HepG2 (cell line): ENCODE results near the gene ZNF625. TPM values are rescaled to one million over a fixed set of nuclear protein-coding genes. Genes with fewer than 3 reads are reported as not detected.

ENCODE experiments used
- ATAC-seq: fragments of 200-7000 bp; cut with Tn5 transposase; 3 replicates; pipeline ENCODE4 v1.9.1; 2020; ENCODE audit warnings: mild to moderate bottlenecking, moderate library complexity
- BruUV-seq: library from RNA; stranded (reverse); fragments of 400-500 nt; replicated peaks from 2 replicates; lab custom pipeline; 2021; lab: Mats Ljungman, UMichigan
- CTCF ChIA-PET: fragments of 300-600 bp; formaldehyde crosslinking; extraction: SDS; loops from one replicate; lab custom pipeline; 2021; ENCODE audit warnings: low total read pairs, inconsistent platforms, low intra/inter-chr PET ratio; lab: Yijun Ruan, JAX
- POLR2A ChIA-PET: fragments of 350-600 bp; sonication (Branson Sonifier 250); formaldehyde crosslinking; loops from one replicate; lab custom pipeline; 2020; ENCODE audit warnings: antibody characterized with exemption, inconsistent platforms; lab: Yijun Ruan, JAX
- DNase-seq: peaks from one replicate; pipeline ENCODE4 v3.0.0-alpha.2; 2015; ENCODE audit warnings: low spot score
- FAIRE-seq: peaks from 3 replicates; lab custom pipeline; 2011; peaks lifted over from hg19 to GRCh38; lab: Jason Lieb, UNC
- H2AFZ ChIP-seq: one replicate; pipeline ENCODE4 v1.6.1; 2011; ENCODE audit warnings: low read length, inconsistent platforms
- H3K27ac ChIP-seq: fragments of 300-600 bp; 3 replicates; pipeline ENCODE4 v1.8.0; 2011; ENCODE audit warnings: mixed run types, mild to moderate bottlenecking, mixed read lengths, low read length, inconsistent platforms; ENCODE audit not compliant: insufficient read depth; ENCODE audit errors: extremely low read length
- H3K27me3 ChIP-seq, 2 experiments: fragments of 200-600 bp in 1 of 2; 2 replicates in 1 of 2; 3 replicates in 1 of 2; pipeline versions ENCODE4 v1.6.0 to v1.8.0; 2011; ENCODE audit warnings: low read length in 2 of 2, mild to moderate bottlenecking in 2 of 2, moderate library complexity in 2 of 2, inconsistent platforms in 1 of 2; ENCODE audit not compliant: insufficient read depth in 2 of 2, control insufficient read depth in 1 of 2
- H3K36me3 ChIP-seq, 2 experiments: fragments of 200-600 bp in 1 of 2; replicated peaks in 1 of 2; 2 replicates in 1 of 2; 3 replicates in 1 of 2; pipeline versions ENCODE4 v1.5.1 to v1.8.0; 2011; ENCODE audit warnings: low read length in 2 of 2, inconsistent platforms in 1 of 2; ENCODE audit not compliant: insufficient read depth in 2 of 2, control insufficient read depth in 1 of 2
- H3K4me1 ChIP-seq: 2 replicates; pipeline ENCODE4 v1.5.1; 2012; ENCODE audit warnings: low read length, inconsistent platforms; ENCODE audit not compliant: insufficient read depth
- H3K4me2 ChIP-seq: 2 replicates; pipeline ENCODE4 v1.6.0; 2011; ENCODE audit warnings: low read depth, low read length, inconsistent platforms
- H3K4me3 ChIP-seq, 3 experiments: fragments of 200-600 bp in 1 of 3; sonication (generic), shearing (Covaris generic) in 1 of 3; replicated peaks in 1 of 3; 2 replicates each; pipeline ENCODE4 v1.5.1; 2011 to 2016; ENCODE audit warnings: low read length in 3 of 3, inconsistent platforms in 2 of 3, low read depth in 2 of 3, mild to moderate bottlenecking in 2 of 3, control low read depth in 1 of 3, mixed read lengths in 1 of 3; ENCODE audit not compliant: insufficient read depth in 1 of 3
- H3K79me2 ChIP-seq: one replicate; pipeline ENCODE4 v1.6.1; 2011; ENCODE audit warnings: low read length, inconsistent platforms; ENCODE audit not compliant: insufficient read depth
- H3K9ac ChIP-seq: 2 replicates; pipeline ENCODE4 v1.6.0; 2011; ENCODE audit warnings: mild to moderate bottlenecking, low read depth, low read length, inconsistent platforms; ENCODE audit not compliant: insufficient read depth
- H3K9me3 ChIP-seq: 2 replicates; pipeline ENCODE4 v1.5.1; 2012; ENCODE audit warnings: mild to moderate bottlenecking, low read length
- H4K20me1 ChIP-seq: 2 replicates; pipeline ENCODE4 v1.6.0; 2011; ENCODE audit warnings: inconsistent platforms, mild to moderate bottlenecking, low read length, moderate library complexity; ENCODE audit not compliant: insufficient read depth
- CEBPB ChIP-seq: IDR thresholded peaks from 2 replicates; pipeline ENCODE4 v1.6.1; 2011; ENCODE audit warnings: low read depth, low read length, improper control_type of control experiment, borderline replicate concordance
- FOXC1 ChIP-seq: sonication (generic); formaldehyde crosslinking; IDR thresholded peaks from 2 replicates; pipeline ENCODE4 v1.8.0; 2022; ENCODE audit warnings: mild to moderate bottlenecking, missing genetic modification reagents, borderline replicate concordance
- GFI1 ChIP-seq: sonication (generic); formaldehyde crosslinking; IDR thresholded peaks from 2 replicates; pipeline ENCODE4 v1.5.0; 2020; ENCODE audit warnings: missing genetic modification reagents, mild to moderate bottlenecking, borderline replicate concordance
- KDM4B ChIP-seq: sonication (generic); formaldehyde crosslinking; IDR thresholded peaks from 2 replicates; pipeline ENCODE4 v1.4.0; 2020; ENCODE audit warnings: missing genetic modification reagents
- MBD4 ChIP-seq: IDR thresholded peaks from 2 replicates; pipeline ENCODE4 v1.6.1; 2012; ENCODE audit warnings: low read length, inconsistent platforms, borderline replicate concordance
- NCOA1 ChIP-seq: sonication (generic); formaldehyde crosslinking; IDR thresholded peaks from 2 replicates; pipeline ENCODE4 v1.9.0; 2021; ENCODE audit warnings: missing genetic modification reagents
- NR2F2 ChIP-seq: IDR thresholded peaks from 2 replicates; pipeline ENCODE4 v1.6.1; 2012; ENCODE audit warnings: low read depth, inconsistent platforms, borderline replicate concordance
- RXRB ChIP-seq: IDR thresholded peaks from 2 replicates; pipeline ENCODE4 v1.6.1; 2016; ENCODE audit warnings: borderline replicate concordance, missing genetic modification reagents, missing compliant biosample characterization
- ZFP41 ChIP-seq: sonication (generic); formaldehyde crosslinking; IDR thresholded peaks from 2 replicates; pipeline ENCODE4 v1.4.0; 2020; ENCODE audit warnings: mild to moderate bottlenecking, missing genetic modification reagents, borderline replicate concordance
- ZNF224 ChIP-seq: sonication (generic); formaldehyde crosslinking; IDR thresholded peaks from 2 replicates; pipeline ENCODE4 v1.5.0; 2020; ENCODE audit warnings: mild to moderate bottlenecking, missing genetic modification reagents
- ZNF460 ChIP-seq: sonication (generic); formaldehyde crosslinking; IDR thresholded peaks from 2 replicates; pipeline ENCODE4 v1.5.1; 2020; ENCODE audit warnings: missing genetic modification reagents, mild to moderate bottlenecking, borderline replicate concordance
- ZNF496 ChIP-seq: sonication (generic); formaldehyde crosslinking; IDR thresholded peaks from 2 replicates; pipeline ENCODE4 v1.8.1; 2023; ENCODE audit warnings: mild to moderate bottlenecking, moderate library complexity, missing genetic modification reagents; ENCODE audit not compliant: insufficient replicate concordance
- ZNF780A ChIP-seq: sonication (generic); formaldehyde crosslinking; IDR thresholded peaks from 2 replicates; pipeline ENCODE4 v1.8.0; 2022; ENCODE audit warnings: mild to moderate bottlenecking, missing genetic modification reagents, moderate library complexity
- ZSCAN29 ChIP-seq: sonication (generic); formaldehyde crosslinking; conservative IDR thresholded peaks from 2 replicates; pipeline ENCODE4 v1.4.0; 2020; ENCODE audit warnings: mild to moderate bottlenecking, missing genetic modification reagents
- in situ Hi-C: cut with HindIII; loops from 2 replicates; pipeline ENCODE4 v1.10.0; 2017; ENCODE audit warnings: low pct_unique_long_range_greater_than_20kb; ENCODE audit not compliant: extremely low pct_ligation_motif_present
- intact Hi-C: fragments of 100-400 bp; cut with micrococcal nuclease; formaldehyde crosslinking; loops from one replicate; pipeline ENCODE4 v1.10.0; 2022; ENCODE audit not compliant: unreplicated experiment
- polyA plus RNA-seq, 8 experiments: library from polyadenylated mRNA; depleted of rRNA in 3 of 8; stranded (reverse) in 7 of 8; unstranded in 1 of 8; fragments of >200 nt; fragmentation: Illumina TruSeq in 4 of 8; extraction: Trizol in 4 of 8; gene quantifications; 2 replicates each; pipeline versions ENCODE4 v1.2.1 to v1.2.3, GENCODE V29; 2011 to 2016; ENCODE audit warnings: low read depth in 4 of 8, missing spikeins in 1 of 8, mixed read lengths in 1 of 8; ENCODE audit not compliant: insufficient read depth in 1 of 8
- total RNA-seq, 5 experiments: library from RNA; depleted of rRNA; stranded (reverse); fragments of >200 nt; fragmentation: Illumina TruSeq; extraction: Trizol; gene quantifications; 2 replicates each; pipeline ENCODE4 v1.2.3, GENCODE V29; 2016; ENCODE audit warnings: low read depth in 1 of 5
- TF ChIP-seq, protein P1 (sequence below): sonication (generic); formaldehyde crosslinking; IDR thresholded peaks from 2 replicates; pipeline ENCODE4 v1.5.0; 2020; ENCODE audit warnings: mild to moderate bottlenecking, missing genetic modification reagents, borderline replicate concordance
- TF ChIP-seq, protein P2 (sequence below): IDR thresholded peaks from 2 replicates; pipeline ENCODE4 v1.6.1; 2016; ENCODE audit warnings: low read depth, borderline replicate concordance

Gene ZNF625
- total and polyA plus RNA-seq, 2 of the 13 experiments (the other 11 are each of a cell fraction or from before 2014, with no cell fraction given) = 1.7 to 12.2 TPM

DNA sequence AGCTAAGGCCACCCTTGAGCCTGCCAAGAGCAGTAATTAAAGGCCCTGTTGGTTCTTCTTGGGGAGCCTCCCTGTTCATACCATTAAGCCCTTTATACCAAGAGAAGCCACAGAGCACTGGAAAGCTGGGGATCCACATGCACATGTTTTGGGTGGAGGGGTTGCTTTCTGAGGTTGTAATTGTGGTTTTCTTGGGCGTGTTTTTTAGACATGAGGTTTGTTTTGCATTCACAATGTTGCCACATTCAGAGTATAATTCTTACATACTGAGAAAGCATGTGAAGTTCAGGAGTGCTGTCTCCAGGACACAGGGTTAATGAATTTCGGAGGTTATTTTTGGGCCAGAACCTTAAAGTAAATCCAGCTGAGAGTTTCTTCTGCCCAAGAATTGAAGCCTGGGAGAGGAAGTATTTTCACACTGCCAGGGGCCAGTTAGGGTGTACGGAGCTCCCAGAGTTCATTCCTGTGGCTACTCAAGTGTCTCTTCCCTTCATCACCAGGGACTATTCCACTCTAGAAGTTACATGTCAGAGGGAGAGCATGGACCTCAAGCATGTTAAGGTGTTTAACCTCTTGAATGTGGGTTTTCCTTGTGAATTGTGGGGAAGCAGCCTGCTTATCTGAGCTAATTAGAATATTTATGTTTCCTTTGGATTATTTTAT lies 43.4 kb upstream of the ZNF625 start (continued):
- TF ChIP-seq, protein P1, sequence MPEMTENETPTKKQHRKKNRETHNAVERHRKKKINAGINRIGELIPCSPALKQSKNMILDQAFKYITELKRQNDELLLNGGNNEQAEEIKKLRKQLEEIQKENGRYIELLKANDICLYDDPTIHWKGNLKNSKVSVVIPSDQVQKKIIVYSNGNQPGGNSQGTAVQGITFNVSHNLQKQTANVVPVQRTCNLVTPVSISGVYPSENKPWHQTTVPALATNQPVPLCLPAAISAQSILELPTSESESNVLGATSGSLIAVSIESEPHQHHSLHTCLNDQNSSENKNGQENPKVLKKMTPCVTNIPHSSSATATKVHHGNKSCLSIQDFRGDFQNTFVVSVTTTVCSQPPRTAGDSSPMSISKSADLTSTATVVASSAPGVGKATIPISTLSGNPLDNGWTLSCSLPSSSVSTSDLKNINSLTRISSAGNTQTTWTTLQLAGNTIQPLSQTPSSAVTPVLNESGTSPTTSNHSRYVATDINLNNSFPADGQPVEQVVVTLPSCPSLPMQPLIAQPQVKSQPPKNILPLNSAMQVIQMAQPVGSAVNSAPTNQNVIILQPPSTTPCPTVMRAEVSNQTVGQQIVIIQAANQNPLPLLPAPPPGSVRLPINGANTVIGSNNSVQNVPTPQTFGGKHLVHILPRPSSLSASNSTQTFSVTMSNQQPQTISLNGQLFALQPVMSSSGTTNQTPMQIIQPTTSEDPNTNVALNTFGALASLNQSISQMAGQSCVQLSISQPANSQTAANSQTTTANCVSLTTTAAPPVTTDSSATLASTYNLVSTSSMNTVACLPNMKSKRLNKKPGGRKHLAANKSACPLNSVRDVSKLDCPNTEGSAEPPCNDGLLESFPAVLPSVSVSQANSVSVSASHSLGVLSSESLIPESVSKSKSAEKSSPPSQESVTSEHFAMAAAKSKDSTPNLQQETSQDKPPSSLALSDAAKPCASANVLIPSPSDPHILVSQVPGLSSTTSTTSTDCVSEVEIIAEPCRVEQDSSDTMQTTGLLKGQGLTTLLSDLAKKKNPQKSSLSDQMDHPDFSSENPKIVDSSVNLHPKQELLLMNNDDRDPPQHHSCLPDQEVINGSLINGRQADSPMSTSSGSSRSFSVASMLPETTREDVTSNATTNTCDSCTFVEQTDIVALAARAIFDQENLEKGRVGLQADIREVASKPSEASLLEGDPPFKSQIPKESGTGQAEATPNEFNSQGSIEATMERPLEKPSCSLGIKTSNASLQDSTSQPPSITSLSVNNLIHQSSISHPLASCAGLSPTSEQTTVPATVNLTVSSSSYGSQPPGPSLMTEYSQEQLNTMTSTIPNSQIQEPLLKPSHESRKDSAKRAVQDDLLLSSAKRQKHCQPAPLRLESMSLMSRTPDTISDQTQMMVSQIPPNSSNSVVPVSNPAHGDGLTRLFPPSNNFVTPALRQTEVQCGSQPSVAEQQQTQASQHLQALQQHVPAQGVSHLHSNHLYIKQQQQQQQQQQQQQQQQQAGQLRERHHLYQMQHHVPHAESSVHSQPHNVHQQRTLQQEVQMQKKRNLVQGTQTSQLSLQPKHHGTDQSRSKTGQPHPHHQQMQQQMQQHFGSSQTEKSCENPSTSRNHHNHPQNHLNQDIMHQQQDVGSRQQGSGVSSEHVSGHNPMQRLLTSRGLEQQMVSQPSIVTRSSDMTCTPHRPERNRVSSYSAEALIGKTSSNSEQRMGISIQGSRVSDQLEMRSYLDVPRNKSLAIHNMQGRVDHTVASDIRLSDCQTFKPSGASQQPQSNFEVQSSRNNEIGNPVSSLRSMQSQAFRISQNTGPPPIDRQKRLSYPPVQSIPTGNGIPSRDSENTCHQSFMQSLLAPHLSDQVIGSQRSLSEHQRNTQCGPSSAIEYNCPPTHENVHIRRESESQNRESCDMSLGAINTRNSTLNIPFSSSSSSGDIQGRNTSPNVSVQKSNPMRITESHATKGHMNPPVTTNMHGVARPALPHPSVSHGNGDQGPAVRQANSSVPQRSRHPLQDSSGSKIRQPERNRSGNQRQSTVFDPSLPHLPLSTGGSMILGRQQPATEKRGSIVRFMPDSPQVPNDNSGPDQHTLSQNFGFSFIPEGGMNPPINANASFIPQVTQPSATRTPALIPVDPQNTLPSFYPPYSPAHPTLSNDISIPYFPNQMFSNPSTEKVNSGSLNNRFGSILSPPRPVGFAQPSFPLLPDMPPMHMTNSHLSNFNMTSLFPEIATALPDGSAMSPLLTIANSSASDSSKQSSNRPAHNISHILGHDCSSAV (CRISPR knock-in tag) = no peak
- no peak for TF ChIP-seq CEBPB

- H3K9me3 ChIP-seq = peaks cover 9% of the 10 kb centered on the region
- in situ Hi-C loops = no loop called here
- H3K27me3 ChIP-seq = no peaks in the 10 kb centered on the region
- H4K20me1 ChIP-seq = no peaks in the 10 kb centered on the region
- no peaks in the 10 kb centered on the region for H3K79me2 ChIP-seq
- H3K27ac ChIP-seq = no peak overlapping the region
- ChIA-PET CTCF (no interaction called here), POLR2A (no interaction called here)
- DNase-seq (no peak), ATAC-seq (no peak), FAIRE-seq (no peak)
- H3K4me3 ChIP-seq = no peak overlapping the region
- H3K36me3 ChIP-seq = no peaks in the 10 kb centered on the region
- H3K4me1 ChIP-seq = 0 out of 2 replicates have a peak, but pooled peaks cover 7% of the 10 kb centered on the region
- no peak overlapping the region for H3K9ac ChIP-seq
- intact Hi-C loops = no loop called here
- BruUV-seq = no TSS peak
- no peak overlapping the region for H2AFZ ChIP-seq
- H3K4me2 ChIP-seq = no peak overlapping the region
- TF ChIP-seq NR2F2 (no peak), GFI1 (CRISPR knock-in tag) (no peak), MBD4 (no peak), FOXC1 (CRISPR knock-in tag) (no peak), RXRB (CRISPR knock-in tag) (no peak), ZSCAN29 (CRISPR knock-in tag) (no peak), ZFP41 (CRISPR knock-in tag) (no peak), ZNF496 (CRISPR knock-in tag) (no peak), NCOA1 (no peak), KDM4B (no peak), ZNF460 (CRISPR knock-in tag) (no peak), ZNF780A (CRISPR knock-in tag) (no peak), ZNF224 (CRISPR knock-in tag) (no peak)
- TF ChIP-seq, protein P2, sequence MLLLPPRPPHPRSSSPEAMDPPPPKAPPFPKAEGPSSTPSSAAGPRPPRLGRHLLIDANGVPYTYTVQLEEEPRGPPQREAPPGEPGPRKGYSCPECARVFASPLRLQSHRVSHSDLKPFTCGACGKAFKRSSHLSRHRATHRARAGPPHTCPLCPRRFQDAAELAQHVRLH = no peak
Measured at GRCh38 chr19:12198136-12198535, 41.6 kb upstream of the ZNF625 start.
